NCI-H524 treated with DMSO at 0.1 percent for 48 hours (cell line): ENCODE data around the gene CTPS1.

ENCODE experiments used
- DNase-seq: peaks from one replicate; lab custom pipeline; 2025; lab: John Stamatoyannopoulos, UW

CTPS1 gene

GRCh38 chr1:41024953-41025352 lies 45.5 kb downstream of the CTPS1 start:
- no peak for DNase-seq

DNA sequence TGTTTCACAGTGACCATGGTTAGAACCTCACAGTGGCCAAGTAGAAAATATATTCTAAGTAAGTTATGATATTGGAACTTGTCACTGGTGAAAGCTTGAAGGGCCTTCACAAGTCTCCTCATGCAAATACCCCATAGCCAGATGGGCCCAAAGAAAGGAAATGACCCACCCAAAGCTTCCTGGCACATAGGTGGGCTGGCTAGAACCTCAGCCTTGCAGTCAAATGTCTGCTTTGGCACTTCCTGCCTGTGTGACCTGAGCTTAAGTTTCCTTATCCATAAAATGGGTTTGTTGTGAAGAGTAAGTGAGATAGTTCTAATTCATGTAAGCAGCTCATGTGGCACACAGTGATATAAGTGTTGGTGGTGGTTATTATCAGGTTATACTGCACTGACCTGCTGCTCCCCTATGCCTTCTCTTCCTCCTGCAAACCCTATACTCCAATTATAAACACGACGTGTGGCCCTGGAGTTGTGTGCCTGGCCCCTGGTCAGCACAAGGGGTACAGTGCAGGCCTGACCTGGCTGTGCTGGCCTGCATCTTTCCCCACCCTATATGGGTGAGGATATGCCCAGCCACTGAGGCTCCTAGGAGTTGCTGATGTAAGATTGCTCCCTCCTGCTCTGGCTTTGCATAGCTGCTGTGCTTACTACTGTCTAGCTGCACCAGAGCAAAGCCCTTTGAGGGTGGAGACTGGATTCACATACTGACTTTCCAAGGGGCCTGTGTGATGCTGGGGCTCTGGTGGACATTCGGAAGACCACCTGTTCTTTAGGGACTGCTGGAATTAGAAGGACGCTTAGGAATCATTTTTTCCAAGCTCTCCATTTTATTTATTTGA lies 46.7 kb downstream of the CTPS1 start:
- no peak for DNase-seq

- DNase-seq = no peak
Measured at GRCh38 chr1:41028034-41028642, 48.6 kb downstream of the CTPS1 start.

DNA sequence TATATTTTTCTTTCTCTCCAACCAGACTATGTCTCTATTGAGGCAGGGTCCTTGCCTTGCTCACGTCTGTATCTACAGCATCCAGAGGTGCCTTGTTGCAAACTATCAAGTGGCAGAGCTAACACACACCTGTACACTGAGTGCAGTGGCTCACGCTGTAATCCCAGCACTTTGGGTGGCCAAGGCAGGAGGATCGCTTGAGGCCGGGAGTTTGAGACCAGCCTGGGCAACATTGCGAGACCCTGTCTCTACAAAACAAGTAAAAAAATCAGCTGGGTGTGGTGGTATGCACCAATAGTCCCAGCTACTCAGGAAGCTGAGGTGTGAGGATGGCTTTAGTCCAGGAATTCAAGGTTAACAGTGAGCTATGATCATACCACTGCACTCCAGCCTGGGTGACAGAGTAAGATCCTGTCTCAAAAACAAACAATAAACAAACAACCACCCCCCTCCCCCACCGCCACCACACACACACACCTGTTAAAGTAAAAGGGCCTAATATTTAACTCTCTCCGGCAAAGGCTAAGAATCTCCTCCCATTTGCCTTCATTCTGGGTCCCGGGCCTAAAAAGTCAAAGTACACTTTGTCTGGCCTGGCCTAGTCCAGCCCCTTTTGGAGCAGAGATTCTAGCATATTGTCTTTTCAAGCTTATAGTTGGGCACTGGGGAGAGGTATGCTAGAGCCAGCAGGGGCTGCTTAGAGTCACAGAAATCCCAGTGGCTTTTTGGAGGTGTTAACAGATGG lies 51.5 kb downstream of the CTPS1 start:
- no peak for DNase-seq

DNA sequence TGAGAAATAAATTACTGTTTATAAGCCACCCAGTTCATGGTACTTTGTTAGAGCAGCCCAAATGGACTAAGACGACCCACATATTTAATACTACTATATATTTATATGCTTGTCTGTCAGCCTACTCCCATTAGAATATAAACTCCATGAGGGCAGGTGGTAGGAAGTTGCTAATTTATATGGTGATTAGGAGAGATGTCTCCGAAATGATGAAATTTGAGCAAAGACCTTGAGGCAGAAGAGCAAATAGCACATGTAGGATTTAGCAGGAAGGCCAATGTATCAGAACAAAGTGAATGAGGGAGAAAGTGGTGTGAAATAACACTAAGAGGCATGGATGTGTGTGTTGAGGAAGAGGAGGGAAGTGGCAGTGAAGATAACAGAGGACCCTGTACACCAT lies 52.7 kb downstream of the CTPS1 start:
- DNase-seq = no peak

DNA sequence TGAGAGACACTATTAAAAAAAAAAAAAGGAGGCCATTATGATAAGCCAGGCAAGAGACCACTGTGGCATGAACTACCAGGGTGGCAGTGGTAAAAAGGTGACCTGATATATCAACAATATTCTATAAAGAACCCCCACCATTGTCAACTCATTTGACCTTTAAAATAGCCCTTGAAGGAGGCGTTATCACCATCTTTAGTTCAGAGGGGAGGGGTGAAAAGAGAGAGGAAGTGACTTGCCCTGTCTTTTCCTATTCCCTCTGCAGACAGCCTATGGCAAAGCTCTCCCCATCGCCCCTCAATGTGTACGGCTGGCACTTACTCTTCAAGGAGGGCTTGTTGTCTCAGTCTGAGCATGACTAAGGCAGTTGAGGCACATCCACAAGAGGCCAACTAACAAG lies 53.8 kb downstream of the CTPS1 start:
- DNase-seq = no peak

DNA sequence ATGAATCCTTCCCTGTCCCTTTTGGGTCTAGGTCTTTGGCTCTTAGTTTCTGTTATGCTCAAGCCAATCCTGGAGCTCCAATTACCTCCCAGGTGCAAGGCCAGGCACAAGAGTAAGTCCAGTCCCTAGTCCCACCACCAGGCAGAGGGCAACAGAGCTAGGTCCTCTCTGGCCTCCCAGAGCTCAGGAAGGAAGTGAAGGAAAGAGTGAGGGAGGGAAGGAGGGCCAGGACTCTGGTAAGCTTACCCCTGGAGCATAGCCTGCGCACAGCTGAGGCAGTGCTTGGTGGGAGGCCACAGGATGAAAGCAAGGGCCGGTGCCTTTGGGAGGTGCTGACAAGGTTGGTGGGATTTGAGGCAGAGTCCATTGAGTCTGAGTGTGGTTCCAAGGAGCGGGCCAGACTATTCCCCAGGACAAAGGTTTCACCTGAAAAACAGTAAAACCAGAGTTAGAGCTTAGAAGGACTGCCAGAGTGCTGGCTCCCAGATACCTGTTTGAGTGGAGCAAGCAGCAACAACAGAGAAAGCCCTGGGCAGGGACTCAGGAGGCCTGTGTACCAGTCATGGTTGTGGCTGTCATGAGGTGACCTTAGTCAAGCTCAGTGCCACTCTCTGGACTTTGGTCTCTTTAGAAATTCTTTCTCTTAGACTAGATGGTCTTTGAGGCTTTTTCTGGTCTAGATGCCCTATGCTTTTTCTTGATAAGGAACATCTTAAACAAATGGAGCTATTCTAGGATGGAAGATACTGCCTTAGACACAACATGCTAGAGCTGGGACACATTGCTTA lies 57.8 kb downstream of the CTPS1 start:
- DNase-seq = no peak

DNA sequence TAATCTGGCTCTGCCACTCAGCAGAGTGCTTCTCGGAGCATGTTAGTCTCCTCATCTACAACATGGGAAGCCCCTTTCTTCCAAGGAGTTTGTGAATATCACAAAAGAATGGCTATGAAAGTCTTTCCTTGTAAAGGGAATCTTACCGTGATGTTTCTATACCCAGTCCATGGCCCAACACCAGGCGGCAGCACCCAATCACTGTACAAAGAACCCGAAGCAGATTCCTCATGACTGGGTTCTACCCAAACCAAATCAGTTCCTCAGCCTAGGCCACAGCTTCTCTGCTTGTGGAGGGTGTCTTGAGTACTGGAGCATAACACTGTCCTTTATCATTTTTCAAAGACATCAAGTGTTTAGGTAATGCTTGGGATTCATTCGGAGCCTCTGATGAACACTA lies 58.6 kb downstream of the CTPS1 start:
- no peak for DNase-seq

GRCh38 chr1:41041614-41042270 lies 62.2 kb downstream of the CTPS1 start:
- no peak for DNase-seq

- no peak for DNase-seq
Measured at GRCh38 chr1:41044187-41044586, 64.7 kb downstream of the CTPS1 start.

DNA sequence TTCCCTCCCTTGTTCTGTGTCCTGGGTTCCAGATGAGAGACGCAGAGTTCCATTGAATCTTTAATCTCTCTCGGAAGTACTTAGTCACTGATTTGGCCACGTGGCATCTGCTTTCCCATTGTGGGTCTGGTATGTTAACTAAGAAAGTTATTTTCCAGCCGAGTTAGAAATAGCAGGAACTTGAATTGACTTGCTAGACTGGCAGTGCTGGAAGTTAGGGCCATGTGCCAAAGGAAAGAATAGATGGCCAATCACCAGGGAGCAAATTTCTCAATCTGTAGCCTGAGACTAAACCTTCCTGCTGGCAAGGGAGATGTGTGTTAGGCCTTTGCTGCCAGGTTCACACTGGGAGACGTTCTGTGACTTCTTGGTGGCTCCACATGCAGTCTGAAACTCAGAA lies 66.2 kb downstream of the CTPS1 start:
- no peak for DNase-seq

DNA sequence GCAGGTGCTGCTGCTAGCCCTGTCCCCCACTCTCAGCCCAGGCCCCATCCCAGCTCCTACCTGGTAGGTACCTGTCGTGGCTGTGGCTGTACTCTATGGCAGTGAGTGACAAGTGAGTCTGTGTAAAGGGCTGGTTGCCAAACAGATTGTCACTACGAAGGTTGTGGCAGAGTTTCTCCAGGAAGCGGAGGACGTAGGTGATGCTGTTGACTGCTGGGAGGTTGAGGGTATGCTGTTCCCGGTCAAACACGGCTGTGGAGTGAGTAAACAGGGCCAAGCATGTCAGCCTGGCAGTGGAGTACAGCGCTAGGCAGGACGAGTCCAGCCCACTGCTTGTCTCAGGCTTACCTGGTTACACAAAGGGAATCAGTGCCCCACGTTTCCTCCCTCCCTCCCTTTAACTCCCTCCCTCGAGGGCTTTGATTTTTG lies 66.9 kb downstream of the CTPS1 start:
- no peak for DNase-seq

GRCh38 chr1:41048540-41048939 lies 69.0 kb downstream of the CTPS1 start:
- no peak for DNase-seq

GRCh38 chr1:41051022-41051421 lies 71.5 kb downstream of the CTPS1 start:
- no peak for DNase-seq

- DNase-seq = no peak
Measured at GRCh38 chr1:41053316-41053715, 73.8 kb downstream of the CTPS1 start.

GRCh38 chr1:41056907-41057306 lies 77.4 kb downstream of the CTPS1 start:
- no peak for DNase-seq
